Measurements from ENCODE around the gene TMEM132A. TPM values are rescaled to one million over a fixed set of nuclear protein-coding genes. Genes with fewer than 3 reads are reported as not detected.
A peak's percentile ranks its signal among the peaks of the same experiment; 100 is the strongest.

TMEM132A gene
- total and polyA plus RNA-seq, 2 donors (not counting 1 experiment from before 2014, with no cell fraction given), result 6.9 to 13.2 TPM

DNA sequence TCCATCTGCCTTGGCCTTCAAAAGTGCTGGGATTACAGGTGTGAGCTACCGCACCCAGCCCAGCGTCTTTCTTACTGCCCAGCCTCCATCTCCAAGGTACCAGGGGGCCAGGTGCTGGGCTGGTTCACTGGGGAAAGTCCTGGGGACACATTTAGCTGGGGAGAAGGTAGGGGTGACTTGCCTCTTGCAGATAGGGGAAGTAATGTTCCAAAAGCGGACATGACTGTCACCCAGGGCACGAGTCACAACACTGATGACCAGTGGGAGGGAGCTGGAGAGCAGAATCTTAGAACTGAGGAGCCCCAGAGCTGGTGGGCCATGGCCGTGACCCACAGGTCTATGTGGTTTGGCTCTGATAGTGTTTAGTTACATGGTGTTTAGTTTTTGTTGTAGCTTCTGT is 30.2 kb downstream of the TMEM132A start:
- no peaks in the 10 kb centered on the region for H3K79me2 ChIP-seq (ENCODE audit: control insufficient read depth, insufficient read depth, low read length)
- TF ChIP-seq, protein P1, sequence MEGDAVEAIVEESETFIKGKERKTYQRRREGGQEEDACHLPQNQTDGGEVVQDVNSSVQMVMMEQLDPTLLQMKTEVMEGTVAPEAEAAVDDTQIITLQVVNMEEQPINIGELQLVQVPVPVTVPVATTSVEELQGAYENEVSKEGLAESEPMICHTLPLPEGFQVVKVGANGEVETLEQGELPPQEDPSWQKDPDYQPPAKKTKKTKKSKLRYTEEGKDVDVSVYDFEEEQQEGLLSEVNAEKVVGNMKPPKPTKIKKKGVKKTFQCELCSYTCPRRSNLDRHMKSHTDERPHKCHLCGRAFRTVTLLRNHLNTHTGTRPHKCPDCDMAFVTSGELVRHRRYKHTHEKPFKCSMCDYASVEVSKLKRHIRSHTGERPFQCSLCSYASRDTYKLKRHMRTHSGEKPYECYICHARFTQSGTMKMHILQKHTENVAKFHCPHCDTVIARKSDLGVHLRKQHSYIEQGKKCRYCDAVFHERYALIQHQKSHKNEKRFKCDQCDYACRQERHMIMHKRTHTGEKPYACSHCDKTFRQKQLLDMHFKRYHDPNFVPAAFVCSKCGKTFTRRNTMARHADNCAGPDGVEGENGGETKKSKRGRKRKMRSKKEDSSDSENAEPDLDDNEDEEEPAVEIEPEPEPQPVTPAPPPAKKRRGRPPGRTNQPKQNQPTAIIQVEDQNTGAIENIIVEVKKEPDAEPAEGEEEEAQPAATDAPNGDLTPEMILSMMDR (conservative IDR thresholded peaks at IDR 0.05 in 1 of 2, IDR thresholded peaks at IDR 0.05 in 1 of 2; ENCODE audit: low read depth in 1 of 2, low read length in 2 of 2), result no peak
- no peak for TF ChIP-seq EZH2 (IDR thresholded peaks at IDR 0.05; ENCODE audit: low read length, missing control alignments)
- no peaks in the 10 kb centered on the region for H4K20me1 ChIP-seq (ENCODE audit: control insufficient read depth, extremely low read depth, insufficient read depth, low read length)
- no peak for DNase-seq (ENCODE audit: low read depth in 2 of 2)
- H3K9ac ChIP-seq (ENCODE audit: insufficient read depth, low read length), result no peak overlapping the region
- H2AFZ ChIP-seq (ENCODE audit: low read length), result no peak overlapping the region
- peaks cover 2% of the 10 kb centered on the region for H3K4me1 ChIP-seq (ENCODE audit: control insufficient read depth, extremely low read depth, insufficient read depth, low read length)
- no peak overlapping the region for H3K4me3 ChIP-seq (replicated peaks in 1 of 4; ENCODE audit: control extremely low read depth in 1 of 4, insufficient read depth in 1 of 4, low read depth in 3 of 4, low read length in 4 of 4)
- no peaks in the 10 kb centered on the region for H3K9me3 ChIP-seq (ENCODE audit: control insufficient read depth, insufficient read depth, low read depth, low read length)
- H3K36me3 ChIP-seq (ENCODE audit: control insufficient read depth, insufficient read depth, low read length), result no peaks in the 10 kb centered on the region
- H3K27ac ChIP-seq (ENCODE audit: insufficient read depth, low read length), result no peak overlapping the region
- no peaks in the 10 kb centered on the region for H3K27me3 ChIP-seq (ENCODE audit: control insufficient read depth, insufficient read depth, low read length)
- no peak overlapping the region for H3K4me2 ChIP-seq (ENCODE audit: extremely low read depth, insufficient read depth, low read length)

DNA sequence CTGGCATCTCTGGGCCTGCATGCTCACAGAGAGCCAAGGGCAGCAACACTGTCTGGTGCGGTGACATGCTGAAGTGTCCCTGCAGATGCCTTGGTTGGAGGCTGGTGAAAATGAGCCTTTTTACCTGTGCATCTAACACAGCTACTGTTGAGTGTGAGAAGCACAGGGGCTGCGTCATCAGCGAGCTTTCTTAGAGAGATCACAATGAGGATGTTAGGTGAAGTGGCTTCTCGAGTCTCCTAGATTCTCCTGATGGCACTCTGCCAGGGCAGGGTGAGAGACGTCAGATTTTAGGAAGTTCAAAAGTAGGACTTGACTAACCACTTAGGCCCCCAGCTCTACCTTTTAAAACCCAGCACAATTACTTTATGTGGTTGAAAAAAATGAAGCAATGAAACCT is 31.3 kb downstream of the TMEM132A start:
- no peaks in the 10 kb centered on the region for H3K9me3 ChIP-seq (ENCODE audit: control insufficient read depth, insufficient read depth, low read depth, low read length)
- H3K36me3 ChIP-seq (ENCODE audit: control insufficient read depth, insufficient read depth, low read length), result no peaks in the 10 kb centered on the region
- H3K27ac ChIP-seq (ENCODE audit: insufficient read depth, low read length), result no peak overlapping the region
- H3K4me3 ChIP-seq (replicated peaks in 1 of 4; ENCODE audit: control extremely low read depth in 1 of 4, insufficient read depth in 1 of 4, low read depth in 3 of 4, low read length in 4 of 4), result no peak overlapping the region
- H2AFZ ChIP-seq (ENCODE audit: low read length), result no peak overlapping the region
- H3K9ac ChIP-seq (ENCODE audit: insufficient read depth, low read length), result no peak overlapping the region
- no peaks in the 10 kb centered on the region for H4K20me1 ChIP-seq (ENCODE audit: control insufficient read depth, extremely low read depth, insufficient read depth, low read length)
- no peak overlapping the region for H3K4me2 ChIP-seq (ENCODE audit: extremely low read depth, insufficient read depth, low read length)
- H3K4me1 ChIP-seq (ENCODE audit: control insufficient read depth, extremely low read depth, insufficient read depth, low read length), result peaks cover 2% of the 10 kb centered on the region
- no peaks in the 10 kb centered on the region for H3K79me2 ChIP-seq (ENCODE audit: control insufficient read depth, insufficient read depth, low read length)
- DNase-seq (ENCODE audit: low read depth in 2 of 2), result no peak
- peaks cover 2% of the 10 kb centered on the region for H3K27me3 ChIP-seq (ENCODE audit: control insufficient read depth, insufficient read depth, low read length)
- TF ChIP-seq, protein P1 (conservative IDR thresholded peaks at IDR 0.05 in 1 of 2, IDR thresholded peaks at IDR 0.05 in 1 of 2; ENCODE audit: low read depth in 1 of 2, low read length in 2 of 2), result no peak
- no peak for TF ChIP-seq EZH2 (IDR thresholded peaks at IDR 0.05; ENCODE audit: low read length, missing control alignments)

DNA sequence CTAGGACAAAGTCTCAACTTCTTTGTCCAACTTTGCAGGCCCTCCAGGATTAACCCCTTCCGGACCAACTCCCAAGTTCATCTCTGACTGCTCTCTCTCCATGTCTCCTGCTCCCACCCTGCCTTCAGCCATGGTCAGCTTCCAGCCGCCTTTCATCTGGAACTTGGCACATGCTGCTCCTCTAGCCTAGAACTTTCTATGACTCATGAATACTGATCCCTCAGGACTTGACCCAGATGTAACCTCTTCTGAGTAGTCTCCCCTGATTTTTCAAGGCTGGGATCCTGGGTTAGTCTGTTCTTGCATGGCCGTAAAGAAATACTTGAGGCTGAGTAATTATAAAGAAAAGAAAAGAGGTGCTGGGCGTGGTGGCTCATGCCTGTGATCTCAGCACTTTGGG is 32.9 kb downstream of the TMEM132A start:
- H2AFZ ChIP-seq (ENCODE audit: low read length), result no peak overlapping the region
- TF ChIP-seq, protein P1 (conservative IDR thresholded peaks at IDR 0.05 in 1 of 2, IDR thresholded peaks at IDR 0.05 in 1 of 2; ENCODE audit: low read depth in 1 of 2, low read length in 2 of 2), result no peak
- no peak for TF ChIP-seq EZH2 (IDR thresholded peaks at IDR 0.05; ENCODE audit: low read length, missing control alignments)
- H3K4me1 ChIP-seq (ENCODE audit: control insufficient read depth, extremely low read depth, insufficient read depth, low read length), result no peaks in the 10 kb centered on the region
- H3K9me3 ChIP-seq (ENCODE audit: control insufficient read depth, insufficient read depth, low read depth, low read length), result no peaks in the 10 kb centered on the region
- no peaks in the 10 kb centered on the region for H4K20me1 ChIP-seq (ENCODE audit: control insufficient read depth, extremely low read depth, insufficient read depth, low read length)
- no peak overlapping the region for H3K4me3 ChIP-seq (replicated peaks in 1 of 4; ENCODE audit: control extremely low read depth in 1 of 4, insufficient read depth in 1 of 4, low read depth in 3 of 4, low read length in 4 of 4)
- no peaks in the 10 kb centered on the region for H3K79me2 ChIP-seq (ENCODE audit: control insufficient read depth, insufficient read depth, low read length)
- DNase-seq (ENCODE audit: low read depth in 2 of 2), result peak; percentile 30 to 32
- H3K27me3 ChIP-seq (ENCODE audit: control insufficient read depth, insufficient read depth, low read length), result peaks cover 3% of the 10 kb centered on the region
- no peak overlapping the region for H3K27ac ChIP-seq (ENCODE audit: insufficient read depth, low read length)
- no peak overlapping the region for H3K4me2 ChIP-seq (ENCODE audit: extremely low read depth, insufficient read depth, low read length)
- H3K36me3 ChIP-seq (ENCODE audit: control insufficient read depth, insufficient read depth, low read length), result no peaks in the 10 kb centered on the region
- no peak overlapping the region for H3K9ac ChIP-seq (ENCODE audit: insufficient read depth, low read length)
